Measurements from ENCODE around the gene ETFA.
"Not testable (repeated sequence)": the region's sequence is repeated elsewhere in the genome, so short reads cannot be mapped to it uniquely, and the experiment has no call there.

The ETFA gene

DNA sequence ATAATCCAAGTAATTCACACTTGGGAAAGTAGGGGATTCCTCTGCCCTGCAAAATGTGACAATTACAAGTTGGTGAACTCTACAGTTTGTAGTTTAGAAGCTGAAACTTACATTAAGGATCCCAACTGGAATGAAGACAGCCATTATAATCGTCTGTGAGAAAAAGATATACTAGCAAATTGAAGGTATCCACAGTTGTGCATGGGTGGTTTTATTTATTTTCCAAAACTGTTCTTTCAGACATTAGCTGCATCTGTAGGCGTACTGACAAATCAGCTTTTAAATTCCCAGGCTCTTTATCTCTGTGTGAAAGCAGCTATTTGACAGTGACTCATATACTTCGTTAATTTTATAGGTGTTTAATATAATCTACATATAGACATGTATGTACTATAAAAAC is 12.8 kb upstream of the ETFA start:
- DNase-seq = no peak

DNA sequence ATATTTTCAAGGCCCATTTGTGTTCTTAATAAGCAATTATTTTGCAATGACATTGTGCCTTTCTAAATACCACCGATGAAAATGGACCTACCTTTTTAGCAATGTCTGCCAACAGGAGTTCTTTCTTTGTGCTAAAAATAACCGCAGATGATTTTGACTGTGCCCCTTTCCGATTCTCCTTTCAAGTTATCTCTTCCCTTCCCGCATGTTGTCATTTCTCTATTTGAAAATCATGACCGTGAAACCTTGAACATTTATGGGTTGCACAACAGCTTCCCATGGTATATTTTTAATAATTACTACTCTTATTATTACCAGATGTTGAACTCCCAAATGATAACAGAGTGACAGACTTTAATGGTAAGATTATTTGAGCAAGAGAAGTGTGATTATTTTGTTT is 10.3 kb upstream of the ETFA start:
- DNase-seq = no peak

DNA sequence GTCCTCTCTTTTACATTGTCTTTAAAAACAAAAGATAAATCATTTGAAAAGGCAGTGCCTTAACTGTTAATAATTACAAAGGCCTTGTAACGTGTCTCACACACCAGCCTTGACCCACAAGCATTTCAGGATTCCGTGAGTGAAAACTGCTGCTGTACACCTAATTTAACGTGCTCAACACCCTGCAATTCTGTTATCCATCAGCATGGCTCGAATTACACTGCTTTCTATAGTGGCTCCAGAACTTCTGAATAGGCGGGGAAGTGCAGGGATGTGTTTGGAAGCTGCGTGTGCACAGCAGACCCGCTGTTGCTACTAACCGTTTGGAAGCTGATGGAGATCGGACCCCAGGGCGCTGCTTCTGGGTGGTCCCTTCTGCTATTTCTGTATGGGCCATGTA is 9.9 kb upstream of the ETFA start:
- DNase-seq = no peak

DNA sequence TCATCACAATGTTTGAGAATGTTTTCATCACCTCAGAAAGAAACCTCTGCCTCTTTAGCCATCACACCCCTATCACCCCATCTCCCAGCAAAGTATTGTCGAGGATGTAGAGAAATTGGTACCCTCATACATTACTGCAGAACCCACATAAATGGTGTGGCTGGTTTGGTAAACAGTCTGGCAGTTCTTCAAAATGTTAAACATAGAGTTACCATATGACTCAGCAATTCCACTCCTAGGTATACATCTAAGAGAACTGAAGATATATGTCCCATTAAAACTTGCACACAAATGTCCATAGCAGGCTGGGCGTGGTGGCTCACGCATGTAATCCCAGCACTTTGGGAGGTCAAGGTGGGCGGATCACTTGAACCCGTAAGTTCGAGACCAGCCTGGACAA is 8.7 kb upstream of the ETFA start:
- no peak for DNase-seq

DNA sequence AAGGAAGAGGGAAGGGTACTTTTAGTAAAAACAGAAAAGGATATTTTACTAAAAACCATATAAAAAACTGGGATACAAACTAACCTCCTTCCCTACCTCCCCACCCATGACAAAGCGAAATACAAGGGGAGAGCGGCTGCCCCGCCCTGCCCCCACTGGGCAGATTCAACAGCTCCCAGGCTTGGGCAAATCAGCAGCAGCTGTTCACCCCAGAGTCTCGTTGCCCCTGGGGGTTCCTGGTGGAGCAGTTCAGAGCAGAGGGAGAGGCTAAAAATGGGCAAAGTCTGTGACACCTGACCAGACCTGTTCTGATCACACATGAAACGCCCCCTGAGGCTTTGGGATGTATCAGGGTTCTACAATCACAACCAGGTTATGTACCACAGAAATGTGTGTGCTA is 2.5 kb upstream of the ETFA start:
- DNase-seq = no peak

DNA sequence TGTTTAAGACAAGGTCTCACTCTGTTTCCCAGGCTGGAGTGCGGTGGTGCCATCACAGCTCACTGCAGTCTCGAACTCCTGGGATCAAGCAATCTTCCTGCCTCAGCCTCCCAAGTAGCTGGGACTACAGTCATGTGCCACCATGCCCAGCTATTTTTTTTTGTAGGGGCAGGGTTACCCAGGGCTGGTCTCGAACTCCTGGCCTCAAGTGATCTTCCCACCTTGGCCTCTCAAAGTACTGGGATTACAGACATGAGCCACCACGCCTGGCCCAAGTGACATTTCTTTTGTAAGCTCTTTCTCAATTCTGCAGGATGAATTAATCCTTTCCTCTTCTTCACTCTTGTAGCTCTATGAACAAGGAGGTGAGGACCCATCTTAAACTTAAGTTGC is 1.9 kb upstream of the ETFA start:
- DNase-seq = not testable (repeated sequence)

DNA sequence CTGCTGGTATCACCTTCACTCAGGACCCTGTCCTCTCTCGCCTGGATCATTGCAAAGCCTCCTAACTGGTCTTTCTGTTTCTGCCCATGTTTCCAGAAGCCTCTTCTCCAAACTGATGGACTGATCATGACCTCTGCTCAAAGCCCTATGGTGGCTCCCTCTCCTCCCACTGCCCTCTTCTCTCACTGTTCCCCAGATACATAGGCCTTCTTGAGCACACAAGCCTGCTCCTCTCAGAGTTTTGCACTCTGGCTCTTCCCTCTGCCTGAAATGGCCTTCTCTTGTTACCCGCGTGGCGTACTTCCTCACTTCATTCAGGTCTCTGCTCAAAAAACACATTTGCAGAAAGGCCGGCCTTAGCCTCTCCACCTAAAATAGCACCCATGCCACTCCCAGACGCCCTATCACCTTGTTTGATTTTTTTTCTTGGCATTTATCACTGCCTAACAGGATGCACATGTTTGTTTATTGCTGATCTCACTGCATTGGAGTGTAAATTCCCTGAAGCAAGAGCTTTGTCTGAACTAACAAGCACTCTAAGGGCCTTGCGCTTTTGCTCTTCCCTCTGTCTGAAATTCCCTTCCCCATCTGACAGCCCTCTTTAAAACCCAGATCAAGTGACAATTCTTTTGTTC is 1.4 kb upstream of the ETFA start:
- no peak for DNase-seq

DNA sequence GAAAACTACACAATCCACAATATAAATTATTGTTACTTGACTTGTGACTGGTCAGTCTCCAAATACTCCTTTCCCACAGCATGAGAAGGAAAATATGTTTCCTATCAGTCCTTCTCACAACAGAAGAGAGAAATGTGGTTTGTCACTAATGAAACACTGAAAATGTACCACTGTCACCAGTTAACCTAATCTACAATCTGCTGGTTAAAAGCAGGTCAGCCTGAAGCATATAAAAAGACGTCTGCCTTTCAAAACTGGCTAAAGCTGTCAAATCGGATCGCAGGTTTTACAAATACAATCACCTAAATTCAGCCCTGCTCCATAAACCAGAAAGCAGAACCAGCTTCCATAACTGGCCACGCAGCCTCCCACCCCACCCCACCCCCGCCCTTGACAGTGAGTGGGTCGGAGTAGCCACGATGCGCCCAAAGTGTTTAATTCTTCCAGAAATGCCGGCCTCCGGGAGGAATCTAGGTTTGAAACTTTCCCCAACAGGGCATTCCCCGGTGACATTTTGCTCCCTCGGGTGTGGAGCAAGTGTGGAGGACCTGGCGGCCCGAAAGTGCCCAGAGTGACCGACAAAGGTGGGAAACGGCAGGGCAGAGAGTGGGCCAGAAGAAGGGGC is 682 bp downstream of the ETFA start:
- DNase-seq = peak; percentile 24

DNA sequence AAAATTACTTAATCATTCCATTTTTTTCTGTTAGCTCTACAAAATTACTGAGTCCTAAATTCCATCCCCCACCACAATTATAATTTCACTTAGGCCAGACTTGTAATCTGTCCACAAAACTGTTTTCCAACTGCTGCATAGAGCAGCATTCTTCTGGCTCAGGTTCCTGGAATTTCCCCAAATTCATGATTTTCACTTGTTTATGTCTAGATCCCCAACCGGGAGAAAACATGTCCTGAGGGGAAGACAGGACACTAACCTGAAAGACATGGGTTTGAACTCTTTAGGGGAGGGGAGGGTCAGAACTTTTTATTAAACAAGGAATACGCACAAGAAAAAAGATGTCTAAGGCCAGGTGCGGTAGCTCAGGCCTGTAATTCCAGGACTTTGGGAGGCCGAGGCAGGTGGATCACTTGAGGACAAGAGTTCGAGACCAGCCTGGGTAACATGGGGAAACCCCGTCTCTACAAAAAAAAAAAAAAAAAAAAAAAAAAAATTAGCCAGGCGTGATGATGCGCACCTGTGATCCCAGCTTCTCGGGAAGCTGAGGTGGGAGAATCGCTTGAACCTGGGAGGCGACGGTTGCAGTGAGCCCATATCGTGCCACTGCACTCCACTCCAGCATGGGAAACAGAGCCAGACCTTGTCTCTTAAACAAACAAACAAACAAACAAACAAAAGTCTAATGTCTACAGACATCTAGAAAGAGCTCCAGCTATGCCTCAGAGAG is 1.5 kb downstream of the ETFA start:
- no peak for DNase-seq

DNA sequence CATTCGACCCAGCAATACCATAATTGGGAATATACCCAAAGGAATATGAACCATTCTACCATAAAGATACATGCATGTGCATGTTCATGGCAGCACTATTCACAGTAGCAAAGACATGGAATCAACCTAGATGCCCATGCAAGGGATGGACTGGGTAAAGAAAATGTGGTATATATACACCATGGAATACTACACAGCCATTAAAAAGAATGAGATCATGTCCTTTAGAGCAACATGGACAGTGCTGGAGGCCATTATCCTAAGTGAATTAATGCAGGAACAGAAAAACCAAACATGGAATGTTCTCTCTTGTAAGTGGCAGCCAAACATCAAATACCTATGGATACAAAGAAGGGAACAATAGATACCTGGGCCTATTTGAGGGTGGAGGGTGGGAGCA is 7.4 kb downstream of the ETFA start:
- no peak for DNase-seq

DNA sequence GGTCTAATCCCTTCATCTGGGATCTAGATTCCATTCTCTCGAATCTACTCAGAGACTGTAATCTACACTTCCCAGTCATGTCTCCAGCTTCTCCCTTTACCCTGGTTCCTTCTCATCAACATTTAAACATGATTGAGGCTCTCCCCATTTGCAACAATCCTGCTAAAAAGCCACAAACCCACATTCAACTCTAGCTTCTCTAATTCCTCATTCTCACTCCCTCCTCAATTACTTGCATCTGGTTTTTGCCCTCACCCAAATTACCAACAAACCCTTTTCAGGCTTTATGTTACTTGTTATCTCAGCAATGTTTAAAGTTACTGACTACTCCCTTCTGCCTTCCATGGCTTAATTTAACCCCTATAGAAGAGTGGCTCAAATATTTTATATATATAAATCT is 11.5 kb downstream of the ETFA start:
- DNase-seq = peak; percentile 11

DNA sequence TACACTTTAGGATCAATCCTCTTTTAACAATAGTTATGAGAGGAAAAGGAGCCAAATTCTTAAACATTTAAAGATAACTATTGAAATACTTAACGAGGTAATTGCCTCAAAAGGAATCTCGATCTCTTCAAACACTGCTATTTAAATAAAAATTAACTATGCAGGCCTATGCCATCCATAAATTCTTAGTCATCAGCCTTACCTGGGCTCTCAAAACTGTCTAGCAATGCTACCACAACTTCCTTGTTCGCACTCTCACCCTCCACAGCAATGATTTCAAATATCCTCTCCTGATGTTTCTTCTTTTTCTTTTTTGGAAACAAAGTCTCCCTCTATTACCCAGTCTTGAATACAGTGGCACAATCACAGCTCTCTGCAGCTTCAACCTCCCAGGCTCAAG is 12.3 kb downstream of the ETFA start:
- no peak for DNase-seq

DNA sequence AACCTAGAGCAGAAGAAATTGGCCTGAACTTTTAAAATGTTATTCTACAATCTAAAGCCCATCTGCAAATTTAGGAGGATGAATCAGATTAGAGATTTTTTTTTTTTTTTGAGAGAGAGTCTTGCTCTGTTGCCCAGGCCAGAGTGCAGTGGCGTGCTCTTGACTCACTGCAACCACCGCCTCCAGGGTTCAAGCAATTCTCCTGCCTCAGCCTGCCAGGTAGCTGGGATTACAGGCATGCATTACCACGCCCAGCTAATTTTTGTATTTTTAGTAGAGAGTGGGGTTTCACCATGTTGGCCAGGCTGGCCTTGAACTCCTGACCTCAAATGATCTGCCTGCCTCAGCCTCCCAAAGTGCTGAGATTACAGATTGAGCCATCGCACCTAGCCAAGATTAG is 13.3 kb downstream of the ETFA start:
- not testable (repeated sequence) for DNase-seq

DNA sequence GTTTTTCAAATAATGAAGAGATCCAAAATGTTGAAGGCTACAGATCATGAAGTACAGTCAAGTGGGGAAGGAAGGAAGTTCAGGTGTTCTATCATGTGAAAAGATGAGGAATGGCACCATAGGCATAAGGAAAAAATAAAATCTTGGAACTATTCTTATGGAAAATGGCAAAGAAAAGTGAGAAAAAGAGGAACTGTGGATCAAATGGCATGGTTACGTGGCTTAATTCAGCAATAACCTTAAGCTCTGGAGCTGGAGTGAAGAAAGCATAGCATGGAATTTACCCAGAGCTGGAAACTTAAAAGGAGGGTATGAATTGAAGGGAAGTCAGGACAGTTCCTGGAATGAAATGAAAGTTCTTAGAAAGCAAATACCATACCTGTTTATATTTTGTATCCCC is 14.4 kb downstream of the ETFA start:
- no peak for DNase-seq

DNA sequence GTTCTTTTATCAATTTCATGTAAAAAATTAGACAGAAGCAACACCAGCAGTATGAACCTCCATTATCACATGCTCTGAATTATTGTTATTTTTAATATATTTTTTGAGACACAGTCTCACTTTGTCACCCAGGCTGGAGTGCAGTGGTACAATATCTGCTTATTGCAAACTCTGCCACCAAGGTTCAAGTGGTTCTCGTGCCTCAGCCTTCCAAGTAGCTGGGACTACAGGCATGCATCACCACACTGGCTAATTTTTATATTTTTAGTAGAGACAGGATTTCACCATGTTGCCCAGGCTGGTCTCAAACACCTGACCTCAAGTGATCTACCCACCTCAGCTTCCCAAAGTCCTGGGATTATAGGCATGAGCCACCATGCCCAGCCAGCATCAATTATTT is 16.8 kb downstream of the ETFA start:
- not testable (repeated sequence) for DNase-seq

DNA sequence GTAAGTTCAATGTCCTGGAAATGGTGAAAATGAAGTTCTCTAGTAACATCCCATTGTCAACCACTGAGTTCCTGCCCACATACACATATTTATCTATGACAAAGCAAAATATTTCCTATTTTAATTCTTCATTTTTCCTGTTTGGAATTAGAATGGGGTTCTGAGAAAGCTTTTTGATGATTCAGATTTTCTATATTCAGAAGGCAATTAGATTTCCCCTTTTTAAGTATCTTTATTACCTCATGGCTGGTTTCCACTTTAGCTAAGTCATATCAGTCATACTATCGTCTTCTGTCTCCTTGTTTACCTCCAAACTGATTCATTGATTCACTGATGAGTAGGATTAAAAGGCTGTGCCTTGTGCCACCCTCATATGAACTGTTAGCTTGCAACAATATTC is 17.9 kb downstream of the ETFA start:
- DNase-seq = no peak

DNA sequence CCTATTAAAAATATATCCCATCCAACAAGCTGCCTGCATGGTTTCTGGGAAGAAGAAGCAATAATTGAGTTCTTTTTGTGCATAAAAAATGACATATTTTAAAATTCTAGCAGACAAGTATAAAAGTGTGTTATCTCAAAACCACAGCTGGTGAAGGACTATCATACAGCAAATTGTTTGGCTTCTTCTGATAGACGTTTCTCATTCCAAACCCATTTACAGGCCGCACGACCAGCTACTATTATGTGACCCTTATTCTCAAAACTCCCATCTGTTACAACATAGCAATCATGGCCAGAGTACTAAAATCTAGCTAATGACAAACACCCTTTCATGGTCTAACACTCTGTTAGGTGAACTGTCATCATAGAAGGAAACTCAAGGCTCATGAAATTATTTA is 21.7 kb downstream of the ETFA start:
- DNase-seq = no peak

DNA sequence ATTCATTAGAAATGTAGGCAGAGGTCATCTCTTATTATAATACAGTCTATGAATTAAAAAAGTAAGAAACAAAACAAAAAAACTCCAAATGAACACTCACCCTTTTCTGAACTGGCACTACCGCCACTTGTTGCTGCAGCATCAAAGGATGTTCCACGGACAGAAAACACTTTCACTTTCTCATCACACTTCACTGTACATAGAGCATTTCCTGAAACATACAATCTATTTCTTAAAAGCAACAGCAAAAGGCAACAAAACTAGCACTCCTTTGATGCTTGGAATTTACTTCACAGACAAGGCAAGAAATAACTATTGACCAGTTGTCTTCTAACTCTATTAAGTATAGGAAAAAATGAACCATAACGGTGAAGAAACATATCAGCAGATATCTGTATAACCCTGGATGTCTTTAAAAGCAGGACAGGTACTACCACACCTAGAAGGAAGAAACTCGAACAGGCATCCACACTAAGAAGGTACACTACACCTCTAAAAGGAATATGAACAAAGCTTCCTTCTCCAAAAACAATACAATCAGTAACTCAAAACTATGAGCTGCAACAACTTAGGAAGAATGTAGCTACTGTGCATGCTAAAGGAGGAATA is 24.9 kb downstream of the ETFA start:
- no peak for DNase-seq

DNA sequence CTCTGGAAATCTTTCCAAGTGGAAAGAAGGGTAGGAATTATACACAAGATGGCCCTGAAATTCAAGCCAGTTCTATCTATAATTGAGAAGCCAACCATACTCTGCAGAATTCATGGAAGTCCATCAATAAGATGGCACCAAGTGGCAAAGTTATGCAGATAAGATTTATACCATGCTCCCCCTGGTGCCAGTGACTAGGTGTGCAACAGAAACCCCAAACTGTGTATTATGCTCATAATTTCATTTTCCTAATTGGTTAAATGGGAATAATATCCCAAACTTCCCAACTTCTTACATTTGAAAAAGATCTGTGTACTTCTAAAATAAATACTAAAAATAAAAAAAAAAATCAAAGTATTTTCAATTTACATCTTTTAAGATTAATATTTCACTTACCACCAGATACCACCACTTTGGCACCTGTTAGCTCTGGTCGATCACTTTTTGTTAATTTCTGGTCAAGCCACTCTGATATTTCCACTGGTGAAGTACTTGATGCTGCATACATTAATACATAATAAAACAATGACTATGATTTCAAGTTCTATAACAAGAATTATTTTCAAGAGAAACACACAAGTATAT is 25.9 kb downstream of the ETFA start:
- DNase-seq = no peak

DNA sequence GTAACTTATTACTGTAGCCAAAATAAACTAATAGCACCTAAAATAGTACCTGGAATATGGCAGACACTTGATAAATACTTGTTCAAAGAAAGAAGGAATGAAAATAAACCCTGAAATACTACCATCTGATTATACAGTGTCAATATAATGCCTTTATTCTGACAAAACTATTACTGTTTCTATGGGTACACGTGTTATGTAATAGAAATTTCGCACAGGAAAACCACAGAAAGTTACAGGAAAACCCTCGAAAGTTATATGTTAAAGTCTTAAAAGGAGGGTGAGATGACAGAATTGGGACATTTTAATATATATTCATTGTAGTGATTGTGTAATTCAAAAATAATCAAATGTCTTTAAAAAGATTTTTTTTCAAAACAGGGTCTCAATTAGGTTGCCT is 28.8 kb downstream of the ETFA start:
- DNase-seq = no peak

DNA sequence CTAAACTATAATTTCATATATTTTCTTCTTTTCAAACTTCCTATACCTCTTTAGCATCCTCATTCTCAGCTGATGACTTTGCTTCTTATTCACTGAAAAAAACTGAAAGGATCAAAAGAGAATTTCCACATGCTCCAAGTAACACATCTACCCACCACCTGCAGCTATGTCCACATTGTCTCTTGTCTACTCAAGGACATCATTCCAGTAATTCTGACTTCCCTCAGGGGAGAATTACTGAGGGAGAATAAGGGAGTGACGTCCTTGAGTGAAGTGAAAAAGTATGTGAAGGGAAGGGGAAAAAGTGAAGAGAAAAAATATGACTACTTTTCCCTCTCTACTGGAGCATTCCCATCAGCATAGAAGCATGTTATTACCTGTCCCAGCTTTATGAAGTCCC is 32.6 kb downstream of the ETFA start:
- no peak for DNase-seq

DNA sequence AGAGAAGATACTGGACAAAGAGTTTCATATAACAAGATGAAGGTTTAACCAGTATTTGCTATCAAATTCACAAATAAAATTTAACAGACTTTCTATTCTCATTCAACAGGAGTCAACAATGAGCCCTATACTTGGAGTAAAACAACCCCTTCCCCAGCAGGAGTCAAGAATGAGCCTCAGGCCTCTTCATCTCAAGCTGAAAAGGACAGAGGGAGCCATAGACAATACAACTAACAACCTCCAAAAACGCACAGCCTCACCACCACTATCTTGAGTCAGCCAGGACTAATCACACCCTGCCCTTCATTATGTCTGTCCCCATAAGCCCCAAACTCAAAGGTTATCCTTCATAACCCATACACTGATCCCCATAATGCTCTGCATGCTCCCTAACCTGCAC is 36.4 kb downstream of the ETFA start:
- DNase-seq = no peak

DNA sequence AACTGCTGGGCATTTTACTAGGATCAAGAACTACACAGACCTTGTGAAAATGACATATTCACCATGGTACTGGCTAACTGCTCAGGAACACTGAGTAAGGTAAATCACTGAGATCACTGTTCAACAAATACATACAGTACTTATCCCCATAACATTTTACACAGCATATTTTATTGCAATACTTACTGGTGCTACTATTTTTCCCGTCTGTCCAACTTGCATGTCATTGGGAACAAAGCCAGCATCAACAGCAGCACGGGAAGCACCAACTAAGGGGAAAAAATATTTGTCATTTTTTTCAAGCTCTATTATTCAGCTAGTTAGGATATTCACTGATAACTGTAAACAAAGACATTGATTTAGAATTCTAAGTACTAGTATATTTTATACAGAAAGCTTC is 37.0 kb downstream of the ETFA start:
- no peak for DNase-seq

DNA sequence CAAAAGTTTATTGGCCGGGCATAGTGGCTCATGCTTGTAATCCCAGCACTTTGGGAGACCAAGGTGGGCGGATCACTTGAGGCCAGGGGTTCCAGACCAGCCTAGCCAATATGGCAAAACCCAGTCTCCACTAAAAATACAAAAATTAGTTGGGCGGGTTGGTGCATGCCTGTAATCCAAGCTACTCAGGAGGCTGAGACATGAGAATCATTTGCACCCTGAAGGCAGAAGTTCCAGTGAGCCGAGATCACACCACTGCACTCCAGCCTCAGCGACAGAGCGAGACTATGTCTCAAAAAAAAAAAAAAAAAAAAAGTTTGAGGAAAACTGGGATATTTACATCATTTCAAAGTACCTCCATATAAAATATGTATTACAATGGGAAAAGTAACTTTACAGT is 40.4 kb downstream of the ETFA start:
- DNase-seq = no peak
